ENCODE results near the gene WWTR1. TPM values are rescaled to one million over a fixed set of nuclear protein-coding genes. Genes with fewer than 3 reads are reported as not detected.

WWTR1 gene
- total and polyA plus RNA-seq, 2 of the 8 experiments (the other 6 are each of a cell fraction or from before 2014, with no cell fraction given): 15.7 to 18.6 TPM

DNA sequence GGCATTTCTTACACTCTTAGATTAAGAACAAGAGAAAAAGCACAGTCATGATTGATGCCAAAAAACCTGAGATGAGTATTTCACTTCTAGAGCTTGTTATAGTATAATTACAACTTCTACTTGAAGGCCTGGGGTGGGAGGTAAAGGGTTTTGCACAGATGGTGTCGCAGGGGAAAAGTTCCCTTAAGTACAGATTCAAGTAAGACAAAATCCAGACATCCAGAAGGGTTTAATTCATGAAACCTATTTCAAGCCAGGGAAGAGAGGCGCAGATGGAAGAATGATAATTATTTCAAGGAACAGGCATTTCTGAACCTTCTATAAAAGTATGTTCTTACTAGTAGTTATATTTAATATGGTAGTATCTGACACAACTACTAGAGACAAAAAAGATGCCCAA is 112.8 kb downstream of the WWTR1 start (continued):
- TF ChIP-seq, protein P1, sequence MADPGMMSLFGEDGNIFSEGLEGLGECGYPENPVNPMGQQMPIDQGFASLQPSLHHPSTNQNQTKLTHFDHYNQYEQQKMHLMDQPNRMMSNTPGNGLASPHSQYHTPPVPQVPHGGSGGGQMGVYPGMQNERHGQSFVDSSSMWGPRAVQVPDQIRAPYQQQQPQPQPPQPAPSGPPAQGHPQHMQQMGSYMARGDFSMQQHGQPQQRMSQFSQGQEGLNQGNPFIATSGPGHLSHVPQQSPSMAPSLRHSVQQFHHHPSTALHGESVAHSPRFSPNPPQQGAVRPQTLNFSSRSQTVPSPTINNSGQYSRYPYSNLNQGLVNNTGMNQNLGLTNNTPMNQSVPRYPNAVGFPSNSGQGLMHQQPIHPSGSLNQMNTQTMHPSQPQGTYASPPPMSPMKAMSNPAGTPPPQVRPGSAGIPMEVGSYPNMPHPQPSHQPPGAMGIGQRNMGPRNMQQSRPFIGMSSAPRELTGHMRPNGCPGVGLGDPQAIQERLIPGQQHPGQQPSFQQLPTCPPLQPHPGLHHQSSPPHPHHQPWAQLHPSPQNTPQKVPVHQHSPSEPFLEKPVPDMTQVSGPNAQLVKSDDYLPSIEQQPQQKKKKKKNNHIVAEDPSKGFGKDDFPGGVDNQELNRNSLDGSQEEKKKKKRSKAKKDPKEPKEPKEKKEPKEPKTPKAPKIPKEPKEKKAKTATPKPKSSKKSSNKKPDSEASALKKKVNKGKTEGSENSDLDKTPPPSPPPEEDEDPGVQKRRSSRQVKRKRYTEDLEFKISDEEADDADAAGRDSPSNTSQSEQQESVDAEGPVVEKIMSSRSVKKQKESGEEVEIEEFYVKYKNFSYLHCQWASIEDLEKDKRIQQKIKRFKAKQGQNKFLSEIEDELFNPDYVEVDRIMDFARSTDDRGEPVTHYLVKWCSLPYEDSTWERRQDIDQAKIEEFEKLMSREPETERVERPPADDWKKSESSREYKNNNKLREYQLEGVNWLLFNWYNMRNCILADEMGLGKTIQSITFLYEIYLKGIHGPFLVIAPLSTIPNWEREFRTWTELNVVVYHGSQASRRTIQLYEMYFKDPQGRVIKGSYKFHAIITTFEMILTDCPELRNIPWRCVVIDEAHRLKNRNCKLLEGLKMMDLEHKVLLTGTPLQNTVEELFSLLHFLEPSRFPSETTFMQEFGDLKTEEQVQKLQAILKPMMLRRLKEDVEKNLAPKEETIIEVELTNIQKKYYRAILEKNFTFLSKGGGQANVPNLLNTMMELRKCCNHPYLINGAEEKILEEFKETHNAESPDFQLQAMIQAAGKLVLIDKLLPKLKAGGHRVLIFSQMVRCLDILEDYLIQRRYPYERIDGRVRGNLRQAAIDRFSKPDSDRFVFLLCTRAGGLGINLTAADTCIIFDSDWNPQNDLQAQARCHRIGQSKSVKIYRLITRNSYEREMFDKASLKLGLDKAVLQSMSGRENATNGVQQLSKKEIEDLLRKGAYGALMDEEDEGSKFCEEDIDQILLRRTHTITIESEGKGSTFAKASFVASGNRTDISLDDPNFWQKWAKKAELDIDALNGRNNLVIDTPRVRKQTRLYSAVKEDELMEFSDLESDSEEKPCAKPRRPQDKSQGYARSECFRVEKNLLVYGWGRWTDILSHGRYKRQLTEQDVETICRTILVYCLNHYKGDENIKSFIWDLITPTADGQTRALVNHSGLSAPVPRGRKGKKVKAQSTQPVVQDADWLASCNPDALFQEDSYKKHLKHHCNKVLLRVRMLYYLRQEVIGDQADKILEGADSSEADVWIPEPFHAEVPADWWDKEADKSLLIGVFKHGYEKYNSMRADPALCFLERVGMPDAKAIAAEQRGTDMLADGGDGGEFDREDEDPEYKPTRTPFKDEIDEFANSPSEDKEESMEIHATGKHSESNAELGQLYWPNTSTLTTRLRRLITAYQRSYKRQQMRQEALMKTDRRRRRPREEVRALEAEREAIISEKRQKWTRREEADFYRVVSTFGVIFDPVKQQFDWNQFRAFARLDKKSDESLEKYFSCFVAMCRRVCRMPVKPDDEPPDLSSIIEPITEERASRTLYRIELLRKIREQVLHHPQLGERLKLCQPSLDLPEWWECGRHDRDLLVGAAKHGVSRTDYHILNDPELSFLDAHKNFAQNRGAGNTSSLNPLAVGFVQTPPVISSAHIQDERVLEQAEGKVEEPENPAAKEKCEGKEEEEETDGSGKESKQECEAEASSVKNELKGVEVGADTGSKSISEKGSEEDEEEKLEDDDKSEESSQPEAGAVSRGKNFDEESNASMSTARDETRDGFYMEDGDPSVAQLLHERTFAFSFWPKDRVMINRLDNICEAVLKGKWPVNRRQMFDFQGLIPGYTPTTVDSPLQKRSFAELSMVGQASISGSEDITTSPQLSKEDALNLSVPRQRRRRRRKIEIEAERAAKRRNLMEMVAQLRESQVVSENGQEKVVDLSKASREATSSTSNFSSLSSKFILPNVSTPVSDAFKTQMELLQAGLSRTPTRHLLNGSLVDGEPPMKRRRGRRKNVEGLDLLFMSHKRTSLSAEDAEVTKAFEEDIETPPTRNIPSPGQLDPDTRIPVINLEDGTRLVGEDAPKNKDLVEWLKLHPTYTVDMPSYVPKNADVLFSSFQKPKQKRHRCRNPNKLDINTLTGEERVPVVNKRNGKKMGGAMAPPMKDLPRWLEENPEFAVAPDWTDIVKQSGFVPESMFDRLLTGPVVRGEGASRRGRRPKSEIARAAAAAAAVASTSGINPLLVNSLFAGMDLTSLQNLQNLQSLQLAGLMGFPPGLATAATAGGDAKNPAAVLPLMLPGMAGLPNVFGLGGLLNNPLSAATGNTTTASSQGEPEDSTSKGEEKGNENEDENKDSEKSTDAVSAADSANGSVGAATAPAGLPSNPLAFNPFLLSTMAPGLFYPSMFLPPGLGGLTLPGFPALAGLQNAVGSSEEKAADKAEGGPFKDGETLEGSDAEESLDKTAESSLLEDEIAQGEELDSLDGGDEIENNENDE (IDR thresholded peaks at IDR 0.05; ENCODE audit: insufficient replicate concordance, low read length): no peak
- TF ChIP-seq SP2 (IDR thresholded peaks at IDR 0.05; ENCODE audit: low read length) (no peak), CHD1 (IDR thresholded peaks at IDR 0.05; ENCODE audit: low read depth, low read length) (no peak), BACH1 (IDR thresholded peaks at IDR 0.05; ENCODE audit: low read length) (no peak), POU5F1 (IDR thresholded peaks at IDR 0.05; ENCODE audit: low read depth, low read length) (no peak), CBX5 (IDR thresholded peaks at IDR 0.05; ENCODE audit: low read depth, low read length) (no peak)
- TF ChIP-seq, protein P2, sequence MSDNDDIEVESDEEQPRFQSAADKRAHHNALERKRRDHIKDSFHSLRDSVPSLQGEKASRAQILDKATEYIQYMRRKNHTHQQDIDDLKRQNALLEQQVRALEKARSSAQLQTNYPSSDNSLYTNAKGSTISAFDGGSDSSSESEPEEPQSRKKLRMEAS (IDR thresholded peaks at IDR 0.05): no peak
